GM19372 (cell line): ENCODE measurements around the gene AUNIP.

Source experiments
- ATAC-seq: cut with Tn5 transposase; IDR thresholded peaks from one replicate; pipeline ENCODE4 v1.9.1; 2021; ENCODE audit warnings: mild to moderate bottlenecking, low read depth, moderate library complexity; ENCODE audit not compliant: unreplicated experiment

Gene AUNIP

DNA sequence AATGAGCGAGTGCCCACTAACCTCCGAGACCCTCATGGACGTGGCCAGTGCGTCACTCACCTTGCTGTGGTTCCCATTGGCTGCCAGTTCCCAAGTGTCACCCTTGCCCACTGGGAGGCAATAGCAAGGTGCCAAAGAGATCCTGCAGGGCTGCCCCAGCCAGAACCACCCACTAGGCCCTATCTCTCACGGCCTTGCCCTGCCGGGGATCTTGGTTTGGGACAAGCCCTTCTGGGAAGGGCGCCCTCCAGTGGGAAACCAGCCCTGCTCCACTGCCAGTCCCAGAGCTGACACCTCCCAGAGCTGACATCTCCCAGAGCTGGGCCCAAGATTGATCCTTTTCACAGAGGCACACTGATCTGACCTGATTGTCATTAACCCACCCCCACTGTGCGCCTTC, 61.3 kb downstream of the AUNIP start:
- no peak for ATAC-seq

GRCh38 chr1:25796811-25797458, 62.3 kb downstream of the AUNIP start:
- ATAC-seq, result no peak

DNA sequence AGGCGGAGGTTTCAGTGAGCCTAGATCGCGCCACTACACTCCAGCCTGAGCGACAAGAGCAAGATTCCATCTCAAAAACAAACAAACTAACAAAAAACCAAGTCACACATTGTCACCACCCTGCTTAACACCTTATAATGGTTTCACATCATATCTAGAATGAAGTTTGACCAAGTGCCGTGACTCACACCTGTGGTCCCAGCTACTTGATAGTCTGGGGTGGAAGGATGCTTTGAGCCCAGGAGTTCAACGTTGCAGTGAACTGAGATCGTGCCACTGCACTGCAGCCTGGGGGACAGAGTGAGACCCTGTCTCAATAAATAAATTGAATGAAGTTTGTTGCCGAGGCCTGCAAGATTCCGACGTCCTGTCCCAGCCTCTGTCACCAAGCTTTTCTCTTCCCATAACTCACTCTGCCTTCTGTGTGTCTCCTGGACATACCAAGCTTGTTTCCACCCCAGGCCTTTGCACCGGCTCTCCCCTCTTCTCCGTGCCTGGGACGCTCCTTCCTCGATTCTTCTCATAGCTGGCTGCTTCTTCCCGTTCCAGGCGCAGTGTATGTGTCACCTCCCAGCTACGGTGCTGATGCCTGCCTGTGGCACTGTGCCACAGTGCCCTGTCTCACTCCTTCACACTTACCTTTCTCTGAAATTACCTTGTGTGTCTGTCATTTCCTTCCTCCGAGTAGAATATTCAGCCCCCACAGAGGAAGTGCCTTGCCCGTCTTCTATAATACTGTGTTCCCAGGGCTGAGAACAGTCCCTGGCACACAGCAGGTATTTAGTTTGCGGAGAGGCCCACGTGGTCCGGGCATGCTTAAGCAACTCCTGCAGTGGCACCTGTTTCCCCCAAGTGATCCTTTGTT, 63.1 kb downstream of the AUNIP start:
- ATAC-seq, result no peak

- ATAC-seq, result no peak
These were observed 64.0 kb downstream of the AUNIP start for GRCh38 chr1:25795211-25795610.

DNA sequence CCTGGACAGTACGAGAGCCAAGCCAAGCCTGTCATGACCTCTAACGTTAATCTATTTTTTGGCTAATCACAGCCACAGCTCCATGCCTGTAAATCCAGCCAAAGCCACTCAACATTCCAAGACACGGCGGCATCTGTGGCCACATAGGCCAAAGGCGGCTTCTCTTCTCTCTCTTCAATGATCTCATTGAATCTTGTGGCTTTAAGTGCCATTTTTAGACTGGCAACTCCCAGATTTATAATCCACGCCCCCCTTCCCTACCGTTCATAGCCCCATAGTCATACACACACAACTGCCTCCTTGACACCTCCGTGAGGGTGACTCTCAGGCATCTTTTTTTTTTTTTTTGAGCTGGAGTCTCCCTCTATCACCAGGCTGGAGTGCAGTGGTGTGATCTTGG, 64.9 kb downstream of the AUNIP start:
- no peak for ATAC-seq

DNA sequence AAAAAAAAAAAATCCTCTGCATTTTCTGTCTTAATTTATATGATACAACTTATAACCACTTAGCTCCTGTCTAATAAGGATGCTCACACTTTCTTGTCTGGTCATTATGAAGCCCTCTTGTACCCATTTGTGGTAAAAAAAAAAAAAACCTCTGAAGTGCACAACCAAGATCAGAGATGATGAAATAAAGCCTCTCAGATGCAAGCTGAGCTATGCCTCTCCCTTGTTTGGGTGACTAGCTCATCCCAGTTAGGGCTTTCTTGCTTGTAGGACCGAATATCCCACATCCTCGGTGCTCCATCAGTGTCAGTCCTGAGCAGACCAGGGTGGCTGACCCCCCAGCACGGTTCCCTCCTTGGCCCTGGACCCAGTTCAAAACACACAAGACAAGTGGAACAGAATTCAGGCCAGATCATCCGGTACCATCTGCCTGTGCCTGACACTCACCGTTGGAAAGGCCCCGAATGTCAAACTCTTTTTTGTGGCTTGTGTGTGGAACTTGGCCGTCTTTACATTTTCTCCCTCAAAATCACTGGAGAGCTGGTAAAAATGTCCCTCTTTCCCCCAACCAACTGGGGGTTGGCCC, 65.6 kb downstream of the AUNIP start:
- ATAC-seq, result no peak

DNA sequence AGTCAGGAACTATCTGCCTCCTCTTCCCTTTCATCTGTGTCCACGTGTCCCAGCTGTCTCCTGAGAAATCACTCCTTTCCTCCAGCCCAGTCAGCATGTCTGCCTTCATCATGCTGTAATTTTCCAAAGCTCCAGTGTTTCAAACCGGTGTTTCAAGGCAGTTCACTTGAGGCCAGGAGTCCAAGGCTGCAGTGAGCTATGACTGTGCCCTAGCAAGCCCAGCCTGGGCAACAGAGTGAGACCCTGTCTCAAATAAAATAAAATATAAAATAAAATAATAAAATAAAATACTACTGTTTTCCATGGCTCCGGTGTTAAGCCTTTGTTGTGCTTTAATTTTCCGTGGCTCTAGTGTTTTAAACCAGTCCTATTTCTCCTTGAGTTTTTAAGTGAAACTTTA, 67.1 kb downstream of the AUNIP start:
- ATAC-seq, result no peak

GRCh38 chr1:25790472-25790871, 68.8 kb downstream of the AUNIP start:
- ATAC-seq, result no peak

DNA sequence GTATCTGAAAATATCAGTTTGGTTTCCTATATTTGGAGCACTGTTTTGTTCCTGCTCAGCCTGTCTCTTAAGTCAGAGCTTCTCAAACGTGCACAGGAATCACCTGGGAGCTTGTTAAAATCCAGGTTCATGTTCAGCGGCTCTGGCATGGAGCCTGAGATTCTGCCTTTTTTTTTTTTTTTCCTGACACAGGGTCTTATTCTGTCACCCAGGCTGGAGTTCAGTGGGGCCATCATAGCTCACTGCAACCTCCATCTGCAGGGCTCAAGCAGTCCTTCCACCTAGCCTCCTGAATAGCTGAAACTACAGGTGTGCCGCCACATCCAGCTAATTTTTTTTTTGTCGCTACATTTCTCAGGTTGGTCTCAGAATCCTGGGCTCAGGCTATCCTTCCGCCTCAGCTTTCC, 71.5 kb downstream of the AUNIP start:
- ATAC-seq, result no peak

DNA sequence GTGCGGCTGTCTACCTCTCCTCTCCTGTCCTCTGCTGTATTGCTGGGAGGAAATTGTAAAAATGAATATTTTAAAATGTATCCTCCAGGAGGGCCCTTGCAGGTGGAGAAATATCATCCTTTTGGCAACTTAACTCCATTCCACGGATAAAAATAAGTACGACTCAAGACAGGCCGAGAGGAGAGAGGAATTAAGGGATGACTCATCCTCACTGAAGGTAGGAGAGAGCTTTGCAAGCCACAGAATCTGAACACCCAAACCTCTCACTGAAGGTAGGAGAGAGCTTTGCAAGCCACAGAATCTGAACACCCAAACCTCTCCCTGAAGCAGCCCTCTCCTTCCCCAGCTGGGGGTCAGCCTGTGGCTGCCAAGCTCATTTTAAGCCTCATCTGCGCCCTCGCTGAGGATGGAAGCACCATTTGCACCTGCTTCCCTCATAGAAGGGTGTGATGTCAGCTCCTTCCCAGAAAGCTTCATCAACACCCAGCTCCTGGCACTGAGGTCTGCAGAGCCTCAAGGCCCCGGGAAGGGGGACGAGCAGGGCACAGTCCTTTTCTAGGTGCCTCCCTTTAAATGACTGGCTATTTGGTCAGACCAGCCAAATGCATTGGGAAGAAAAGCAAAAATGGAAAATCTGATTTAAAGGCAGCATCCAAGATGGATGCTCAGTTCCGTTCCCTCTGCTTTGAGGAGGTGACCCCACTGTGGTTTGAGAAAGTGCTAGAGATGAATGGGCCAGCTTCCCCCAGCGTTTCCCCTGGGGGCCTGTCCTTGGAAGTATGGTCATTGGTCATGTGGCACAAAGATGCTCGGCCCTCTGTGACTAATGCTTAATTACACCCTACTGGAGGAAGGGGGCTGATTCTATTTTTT, 72.1 kb downstream of the AUNIP start:
- ATAC-seq, result no peak

- ATAC-seq, result no peak
These were observed 73.8 kb downstream of the AUNIP start for GRCh38 chr1:25785333-25786067.

GRCh38 chr1:25784575-25785051, 74.6 kb downstream of the AUNIP start:
- ATAC-seq, result no peak
